ENCODE measurements around the gene MEP1A. TPM values are rescaled to one million over a fixed set of nuclear protein-coding genes. Genes with fewer than 3 reads are reported as not detected.
"Not testable (repeated sequence)": the region's sequence is repeated elsewhere in the genome, so short reads cannot be mapped to it uniquely, and the experiment has no call there.

MEP1A gene
- polyA plus RNA-seq (2013, experiment 1 of 4) = not detected
- not detected for polyA plus RNA-seq (2013, experiment 2 of 4)
- not detected for polyA plus RNA-seq (2013, experiment 3 of 4)
- not detected for polyA plus RNA-seq (2013, experiment 4 of 4)

- Histone ChIP-seq H3K36me3 (ENCODE audit: control insufficient read depth, insufficient read depth, low read length) (no peaks in the 10 kb centered on the region), H3K27me3 (ENCODE audit: control insufficient read depth, insufficient read depth, low read length, poor library complexity, severe bottlenecking) (no peaks in the 10 kb centered on the region), H3K27ac (ENCODE audit: insufficient read depth, low read depth, low read length, poor library complexity, severe bottlenecking) (no peak within 1 kb of the TSS), H3K4me3 (ENCODE audit: insufficient read depth, low read depth, low read length) (no peak within 1 kb of the TSS), H3K4me1 (ENCODE audit: control insufficient read depth, insufficient read depth, low read length) (no peaks in the 10 kb centered on the region), H3K9me3 (ENCODE audit: control insufficient read depth, low read length) (no peaks in the 10 kb centered on the region)
- 95% methylated on average over 5 to 6 of the region's 8 CpGs for WGBS, 2 experiments
These were observed at the start of gene MEP1A for GRCh38 chr6:46793138-46793537. Gene MEP1A, plus strand, starts transcription at chr6:46793389. Its CDS starts 10 bp downstream, at chr6:46793399.

- 89 to 100% methylated on average over 1 of the region's 1 CpG for WGBS, 2 experiments
These were observed 49.6 kb upstream of the MEP1A start for GRCh38 chr6:46743425-46744158.

GRCh38 chr6:46744159-46744725, 48.9 kb upstream of the MEP1A start:
- H3K27me3 ChIP-seq (ENCODE audit: control insufficient read depth, insufficient read depth, low read length, poor library complexity, severe bottlenecking); H3K27ac ChIP-seq (ENCODE audit: insufficient read depth, low read depth, low read length, poor library complexity, severe bottlenecking); H3K36me3 ChIP-seq (ENCODE audit: control insufficient read depth, insufficient read depth, low read length); H3K4me3 ChIP-seq (ENCODE audit: insufficient read depth, low read depth, low read length); H3K9me3 ChIP-seq (ENCODE audit: control insufficient read depth, low read length); H3K4me1 ChIP-seq (ENCODE audit: control insufficient read depth, insufficient read depth, low read length): not testable (repeated sequence)
- WGBS, 2 experiments = 81% methylated on average over 3 of the region's 3 CpGs

More at GRCh38 chr6:46743425-46744158, 49.6 kb upstream of the MEP1A start:
- Histone ChIP-seq H3K27me3 (ENCODE audit: control insufficient read depth, insufficient read depth, low read length, poor library complexity, severe bottlenecking) (no peaks in the 10 kb centered on the region), H3K4me1 (ENCODE audit: control insufficient read depth, insufficient read depth, low read length) (no peaks in the 10 kb centered on the region), H3K9me3 (ENCODE audit: control insufficient read depth, low read length) (no peaks in the 10 kb centered on the region), H3K27ac (ENCODE audit: insufficient read depth, low read depth, low read length, poor library complexity, severe bottlenecking) (no peak overlapping the region), H3K4me3 (ENCODE audit: insufficient read depth, low read depth, low read length) (no peak overlapping the region), H3K36me3 (ENCODE audit: control insufficient read depth, insufficient read depth, low read length) (no peaks in the 10 kb centered on the region)

- WGBS, 2 experiments = 79 to 95% methylated on average over 2 of the region's 2 CpGs
- Histone ChIP-seq H3K4me1 (ENCODE audit: control insufficient read depth, insufficient read depth, low read length) (no peaks in the 10 kb centered on the region), H3K27ac (ENCODE audit: insufficient read depth, low read depth, low read length, poor library complexity, severe bottlenecking) (no peak overlapping the region), H3K27me3 (ENCODE audit: control insufficient read depth, insufficient read depth, low read length, poor library complexity, severe bottlenecking) (no peaks in the 10 kb centered on the region), H3K9me3 (ENCODE audit: control insufficient read depth, low read length) (no peaks in the 10 kb centered on the region), H3K36me3 (ENCODE audit: control insufficient read depth, insufficient read depth, low read length) (no peaks in the 10 kb centered on the region), H3K4me3 (ENCODE audit: insufficient read depth, low read depth, low read length) (no peak overlapping the region)
These were observed 47.2 kb upstream of the MEP1A start for GRCh38 chr6:46745973-46746372.

GRCh38 chr6:46746696-46747095, 46.5 kb upstream of the MEP1A start, which contains the start of gene ANKRD66:
Gene ANKRD66, plus strand, starts transcription at chr6:46746933. Its CDS starts 5,016 bp downstream, at chr6:46751949.
- Histone ChIP-seq H3K27ac (ENCODE audit: insufficient read depth, low read depth, low read length, poor library complexity, severe bottlenecking) (no peak within 1 kb of the TSS), H3K4me1 (ENCODE audit: control insufficient read depth, insufficient read depth, low read length) (no peaks in the 10 kb centered on the region), H3K36me3 (ENCODE audit: control insufficient read depth, insufficient read depth, low read length) (no peaks in the 10 kb centered on the region), H3K27me3 (ENCODE audit: control insufficient read depth, insufficient read depth, low read length, poor library complexity, severe bottlenecking) (no peaks in the 10 kb centered on the region), H3K9me3 (ENCODE audit: control insufficient read depth, low read length) (no peaks in the 10 kb centered on the region), H3K4me3 (ENCODE audit: insufficient read depth, low read depth, low read length) (no peak within 1 kb of the TSS)
- WGBS, 2 experiments = 38 to 50% methylated on average over 1 of the region's 1 CpG

- Histone ChIP-seq H3K9me3 (ENCODE audit: control insufficient read depth, low read length) (no peaks in the 10 kb centered on the region), H3K27me3 (ENCODE audit: control insufficient read depth, insufficient read depth, low read length, poor library complexity, severe bottlenecking) (no peaks in the 10 kb centered on the region), H3K4me1 (ENCODE audit: control insufficient read depth, insufficient read depth, low read length) (no peaks in the 10 kb centered on the region), H3K36me3 (ENCODE audit: control insufficient read depth, insufficient read depth, low read length) (no peaks in the 10 kb centered on the region), H3K27ac (ENCODE audit: insufficient read depth, low read depth, low read length, poor library complexity, severe bottlenecking) (no peak overlapping the region), H3K4me3 (ENCODE audit: insufficient read depth, low read depth, low read length) (no peak overlapping the region)
- WGBS, 2 experiments = 82 to 89% methylated on average over 5 of the region's 5 CpGs
These were observed 44.2 kb upstream of the MEP1A start for GRCh38 chr6:46748940-46749503.

DNA sequence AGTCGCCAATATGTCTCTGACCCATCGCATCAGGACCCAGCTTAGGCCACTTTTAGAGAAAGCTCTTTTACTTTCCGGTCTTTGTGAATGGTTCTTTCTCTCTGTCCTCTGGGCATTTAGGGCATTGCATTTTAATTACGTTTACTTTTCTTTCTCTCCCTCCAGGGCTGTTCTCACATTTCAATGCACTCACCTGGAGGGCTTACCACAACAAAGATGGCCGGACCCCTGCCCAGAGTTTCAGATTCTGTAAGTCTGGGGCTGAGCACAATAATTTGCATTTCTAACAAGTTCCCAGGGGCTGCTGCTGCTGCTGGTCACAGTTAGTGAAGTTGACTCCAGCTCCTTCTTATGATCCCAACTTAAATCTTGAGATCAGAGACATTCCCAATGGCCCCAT, 43.5 kb upstream of the MEP1A start:
- no peak overlapping the region for H3K4me3 ChIP-seq (ENCODE audit: insufficient read depth, low read depth, low read length)
- no peaks in the 10 kb centered on the region for H3K4me1 ChIP-seq (ENCODE audit: control insufficient read depth, insufficient read depth, low read length)
- H3K27ac ChIP-seq (ENCODE audit: insufficient read depth, low read depth, low read length, poor library complexity, severe bottlenecking) = no peak overlapping the region
- no peaks in the 10 kb centered on the region for H3K27me3 ChIP-seq (ENCODE audit: control insufficient read depth, insufficient read depth, low read length, poor library complexity, severe bottlenecking)
- no peaks in the 10 kb centered on the region for H3K9me3 ChIP-seq (ENCODE audit: control insufficient read depth, low read length)
- H3K36me3 ChIP-seq (ENCODE audit: control insufficient read depth, insufficient read depth, low read length) = no peaks in the 10 kb centered on the region
- WGBS, 2 experiments = 29 to 30% methylated on average over 5 of the region's 5 CpGs

DNA sequence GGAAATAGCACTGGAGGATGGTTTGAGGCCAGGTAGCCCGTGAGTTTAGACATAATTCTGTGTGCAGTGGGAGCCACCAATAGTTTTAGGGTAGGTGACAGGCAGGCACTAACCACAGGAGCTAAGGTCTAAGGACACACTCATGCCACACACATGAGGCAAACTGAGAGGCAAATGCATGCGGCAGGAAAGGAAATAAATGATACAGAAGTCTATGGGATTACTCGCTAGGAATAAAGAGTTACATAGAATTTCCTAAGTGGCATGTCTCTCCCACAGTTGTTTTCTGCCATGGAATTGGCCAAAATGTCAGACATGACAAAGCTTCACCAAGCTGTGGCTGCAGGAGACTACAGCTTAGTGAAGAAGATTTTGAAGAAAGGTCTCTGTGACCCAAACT, 41.5 kb upstream of the MEP1A start:
- WGBS, 2 experiments = 95 to 96% methylated on average over 3 of the region's 3 CpGs
- Histone ChIP-seq H3K27me3 (ENCODE audit: control insufficient read depth, insufficient read depth, low read length, poor library complexity, severe bottlenecking) (no peaks in the 10 kb centered on the region), H3K4me1 (ENCODE audit: control insufficient read depth, insufficient read depth, low read length) (peaks cover 4% of the 10 kb centered on the region), H3K27ac (ENCODE audit: insufficient read depth, low read depth, low read length, poor library complexity, severe bottlenecking) (no peak overlapping the region), H3K9me3 (ENCODE audit: control insufficient read depth, low read length) (no peaks in the 10 kb centered on the region), H3K4me3 (ENCODE audit: insufficient read depth, low read depth, low read length) (no peak overlapping the region), H3K36me3 (ENCODE audit: control insufficient read depth, insufficient read depth, low read length) (no peaks in the 10 kb centered on the region)

DNA sequence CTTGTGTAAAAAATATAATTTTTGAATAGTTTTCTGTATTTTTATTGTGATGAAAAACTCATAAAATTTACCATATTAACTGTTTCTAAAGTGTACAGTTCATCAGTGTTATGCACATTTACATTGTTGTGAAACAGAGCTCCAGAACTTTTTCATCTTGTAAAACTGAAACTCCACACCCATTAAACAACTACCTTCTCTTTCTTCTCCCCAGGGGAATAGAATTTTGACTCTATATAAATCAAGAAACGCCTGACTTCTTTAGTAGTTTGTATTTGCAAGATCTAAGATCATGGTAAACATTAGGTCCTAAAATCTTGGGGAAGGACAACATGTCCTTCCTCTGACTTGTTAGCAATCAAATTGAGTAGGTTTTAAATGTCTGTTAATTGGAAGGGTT, 37.3 kb upstream of the MEP1A start:
- Histone ChIP-seq H3K4me3 (ENCODE audit: insufficient read depth, low read depth, low read length) (no peak overlapping the region), H3K27ac (ENCODE audit: insufficient read depth, low read depth, low read length, poor library complexity, severe bottlenecking) (no peak overlapping the region), H3K27me3 (ENCODE audit: control insufficient read depth, insufficient read depth, low read length, poor library complexity, severe bottlenecking) (no peaks in the 10 kb centered on the region), H3K36me3 (ENCODE audit: control insufficient read depth, insufficient read depth, low read length) (no peaks in the 10 kb centered on the region), H3K9me3 (ENCODE audit: control insufficient read depth, low read length) (no peaks in the 10 kb centered on the region), H3K4me1 (ENCODE audit: control insufficient read depth, insufficient read depth, low read length) (peaks cover 10% of the 10 kb centered on the region)
- WGBS, 2 experiments = 100% methylated on average over 1 of the region's 1 CpG

- Histone ChIP-seq H3K4me3 (ENCODE audit: insufficient read depth, low read depth, low read length) (no peak overlapping the region), H3K36me3 (ENCODE audit: control insufficient read depth, insufficient read depth, low read length) (no peaks in the 10 kb centered on the region), H3K27ac (ENCODE audit: insufficient read depth, low read depth, low read length, poor library complexity, severe bottlenecking) (no peak overlapping the region), H3K9me3 (ENCODE audit: control insufficient read depth, low read length) (no peaks in the 10 kb centered on the region), H3K27me3 (ENCODE audit: control insufficient read depth, insufficient read depth, low read length, poor library complexity, severe bottlenecking) (no peaks in the 10 kb centered on the region), H3K4me1 (ENCODE audit: control insufficient read depth, insufficient read depth, low read length) (peaks cover 10% of the 10 kb centered on the region)
- WGBS, 2 experiments = 73 to 83% methylated on average over 6 of the region's 7 CpGs
These were observed 36.5 kb upstream of the MEP1A start for GRCh38 chr6:46756469-46757213.
